Aorta (tissue), 5 donors: ENCODE measurements around the gene AKR1E2. TPM values are rescaled to one million over a fixed set of nuclear protein-coding genes. Genes with fewer than 3 reads are reported as not detected.
"Not testable (repeated sequence)": the region's sequence is repeated elsewhere in the genome, so short reads cannot be mapped to it uniquely, and the experiment has no call there.

ENCODE experiments used
- ATAC-seq: fragments of 200-7000 bp; cut with Tn5 transposase; one replicate; pipeline ENCODE4 v1.9.1; 2022; ENCODE audit warnings: moderate library complexity; ENCODE audit not compliant: low FRiP score
- DNase-seq, 2 donors: peaks; one replicate each; pipeline ENCODE4 v3.0.0-alpha.2; 2020
- H3K27ac ChIP-seq, 2 donors: one replicate each; pipeline ENCODE4 v1.5.1; 2013; ENCODE audit warnings: low read length in 2 of 2, mild to moderate bottlenecking in 2 of 2, moderate library complexity in 2 of 2, control low read depth in 1 of 2, inconsistent platforms in 1 of 2, low read depth in 1 of 2
- H3K27me3 ChIP-seq, 2 donors: one replicate each; pipeline ENCODE4 v1.6.1; 2013; ENCODE audit warnings: control low read depth in 1 of 2, low read length in 1 of 2, mild to moderate bottlenecking in 1 of 2, moderate library complexity in 1 of 2; ENCODE audit not compliant: insufficient read depth in 2 of 2, control insufficient read depth in 1 of 2
- H3K36me3 ChIP-seq, 2 donors: one replicate each; pipeline ENCODE4 v1.6.1; 2013; ENCODE audit warnings: control low read depth in 1 of 2, low read length in 1 of 2, mild to moderate bottlenecking in 1 of 2; ENCODE audit not compliant: insufficient read depth in 2 of 2, control insufficient read depth in 1 of 2
- H3K4me1 ChIP-seq, 2 donors: one replicate each; pipeline ENCODE4 v1.6.1; 2013; ENCODE audit warnings: low read length in 2 of 2, control low read depth in 1 of 2, mild to moderate bottlenecking in 1 of 2, moderate library complexity in 1 of 2; ENCODE audit not compliant: insufficient read depth in 2 of 2, control insufficient read depth in 1 of 2
- H3K4me3 ChIP-seq, 2 donors: one replicate each; pipeline ENCODE4 v1.5.1; 2013; ENCODE audit warnings: low read length in 2 of 2, control low read depth in 1 of 2, mild to moderate bottlenecking in 1 of 2
- H3K9me3 ChIP-seq: one replicate; pipeline ENCODE4 v1.6.1; 2013; ENCODE audit warnings: mild to moderate bottlenecking, low read length; ENCODE audit not compliant: control insufficient read depth
- WGBS, 2 donors: extraction: QIAGEN DNeasy Blood & Tissue Kit; methylation state at CpG; one replicate each; pipeline ENCODE4 v1.1.7; 2013; 5-methylcytosine and 5-hydroxymethylcytosine counted together
- intact Hi-C, 2 donors: fragments of 100-400 bp; cut with DNase I; formaldehyde crosslinking; loops; one replicate each; pipeline versions ENCODE4 v1.14.2 to v1.15.0; 2022
- polyA plus RNA-seq, 2 donors: library from polyadenylated mRNA; stranded (reverse); fragments of 200-250 nt; gene quantifications; one replicate each; pipeline ENCODE4 v1.2.3, GENCODE V29; 2013
- total RNA-seq, 2 donors: library from RNA; stranded (reverse); fragmentation: NEBNext Ultra II Directional; extraction: Animal tissue kit (Norgen Biotek cat#: 25700); gene quantifications; one replicate each; pipeline ENCODE4 v1.2.1, GENCODE V29; 2021
- donor health status: healthy with polysubstance abuse.
- donor health status: Bipolar disorder and iron deficiency.
- donor health status: DM: no; HTN: no; CAD: no.
- donor health status: DM: no; HTN: no; CAD: no.
- donor health status: DM: yes; HTN: yes; CAD: no.

The AKR1E2 gene
- total and polyA plus RNA-seq, 4 donors, result 4.9 to 20.8 (median 8.0) TPM

DNA sequence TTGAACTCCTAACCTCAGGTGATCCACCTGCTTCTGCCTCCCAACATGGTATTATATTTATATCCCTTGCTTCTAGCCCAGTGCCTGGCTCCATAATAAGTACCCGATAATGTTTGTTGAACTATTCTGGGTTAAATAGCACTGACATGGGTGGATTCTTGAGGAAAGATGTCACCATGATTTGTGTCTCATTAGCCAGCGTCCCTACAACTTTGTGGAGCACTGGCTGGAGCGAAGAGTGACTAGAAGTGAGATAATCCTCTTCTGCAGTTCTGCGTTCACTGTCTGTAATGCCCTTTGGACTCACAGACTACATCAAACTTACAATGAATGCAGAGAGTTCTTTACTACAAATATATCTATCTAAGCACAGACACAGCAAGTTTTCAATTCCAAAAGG, 16.9 kb upstream of the AKR1E2 start:
- WGBS, 2 donors, result 85 to 90% methylated on average over 4 of the region's 4 CpGs
- H3K36me3 ChIP-seq, result no peaks in the 10 kb centered on the region
- H3K27me3 ChIP-seq, result no peaks in the 10 kb centered on the region
- no peak overlapping the region for H3K4me3 ChIP-seq
- ATAC-seq (no peak), DNase-seq (no peak)
- no peak overlapping the region for H3K27ac ChIP-seq
- intact Hi-C loops, result no loop called here
- H3K4me1 ChIP-seq, result no peaks in the 10 kb centered on the region
- no peaks in the 10 kb centered on the region for H3K9me3 ChIP-seq

DNA sequence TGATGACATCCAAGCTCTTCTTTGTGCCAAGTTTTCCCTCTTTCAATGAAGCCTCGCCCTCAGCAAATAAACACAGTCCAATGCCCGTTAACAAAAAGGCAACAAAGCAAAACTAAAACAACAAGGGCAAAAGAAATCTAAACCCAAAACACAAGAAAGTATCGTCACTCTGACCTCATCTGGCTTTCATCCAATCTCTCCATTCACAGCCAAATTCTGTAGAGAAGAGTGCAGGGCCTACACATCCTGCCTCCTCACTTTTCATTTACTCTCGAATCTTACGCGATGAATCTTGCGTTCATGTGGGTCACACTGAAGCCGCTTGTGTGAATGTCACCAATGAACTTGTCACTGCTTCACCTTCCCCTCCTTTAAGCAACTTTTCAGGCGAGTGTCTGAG, 15.9 kb upstream of the AKR1E2 start:
- Histone ChIP-seq H3K27me3 (no peaks in the 10 kb centered on the region), H3K27ac (no peak overlapping the region), H3K36me3 (no peaks in the 10 kb centered on the region), H3K4me3 (no peak overlapping the region), H3K9me3 (no peaks in the 10 kb centered on the region), H3K4me1 (no peaks in the 10 kb centered on the region)
- DNase-seq (no peak), ATAC-seq (no peak)
- intact Hi-C loops, result loop anchor here in 1 of 2 donors (10.0 kb wide), 3 partner anchors 475 to 1065 kb away; no protein-coding TSS in a partner anchor
- 57 to 63% methylated on average over 9 of the region's 9 CpGs for WGBS, 2 donors

DNA sequence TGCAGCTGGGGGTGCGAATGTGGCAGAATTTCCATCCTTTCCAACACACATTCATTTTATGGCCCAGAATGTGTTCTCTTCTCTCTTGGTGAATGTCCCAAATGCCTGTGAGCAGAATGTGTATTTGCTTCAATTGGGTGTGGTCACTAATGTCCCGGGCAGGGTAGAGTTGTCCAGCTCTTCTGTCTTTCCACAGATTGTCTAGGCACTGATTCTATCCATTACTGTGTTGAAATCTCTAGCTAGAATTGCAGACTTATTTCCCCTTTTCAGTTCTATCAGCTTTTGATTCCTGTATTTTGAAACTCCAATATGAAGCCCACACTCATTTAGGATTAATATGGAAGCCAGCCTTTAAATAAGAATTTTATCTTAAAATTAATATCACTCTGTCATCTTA, 14.0 kb upstream of the AKR1E2 start:
- DNase-seq, result no peak
- 90 to 100% methylated on average over 2 of the region's 2 CpGs for WGBS, 2 donors
- Histone ChIP-seq H3K36me3 (no peaks in the 10 kb centered on the region), H3K9me3 (no peaks in the 10 kb centered on the region), H3K27ac (no peak overlapping the region), H3K4me3 (no peak overlapping the region), H3K27me3 (no peaks in the 10 kb centered on the region), H3K4me1 (no peaks in the 10 kb centered on the region)
- intact Hi-C loops, result loop anchor here in 1 of 2 donors (10.0 kb wide), 3 partner anchors 473 to 1063 kb away; no protein-coding TSS in a partner anchor
- ATAC-seq, result no peak

DNA sequence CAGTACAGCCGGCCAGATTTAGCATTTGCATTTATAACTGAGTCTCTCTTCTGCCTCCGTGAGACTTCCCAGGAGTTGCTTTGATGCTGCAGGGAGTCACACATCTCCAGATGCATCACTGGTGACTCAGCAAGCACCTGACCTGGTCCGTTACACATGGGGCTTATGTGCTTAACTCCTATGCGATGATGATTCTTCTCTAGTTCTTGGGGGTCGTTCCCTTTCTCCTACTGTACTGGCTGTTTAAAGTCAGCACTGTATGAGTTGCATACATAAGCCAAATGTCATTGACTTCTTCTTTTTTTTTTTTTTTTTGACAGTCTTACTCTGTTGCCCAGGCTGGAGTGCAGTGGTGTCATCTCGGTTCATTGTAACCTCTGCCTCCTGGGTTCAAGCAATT, 13.0 kb upstream of the AKR1E2 start:
- Histone ChIP-seq H3K36me3 (no peaks in the 10 kb centered on the region), H3K9me3 (no peaks in the 10 kb centered on the region), H3K4me3 (no peak overlapping the region), H3K27ac (no peak overlapping the region), H3K27me3 (no peaks in the 10 kb centered on the region), H3K4me1 (no peaks in the 10 kb centered on the region)
- 82 to 85% methylated on average over 6 of the region's 6 CpGs for WGBS, 2 donors
- intact Hi-C loops, result loop anchor here in 1 of 2 donors (10.0 kb wide), 3 partner anchors 472 to 1062 kb away; no protein-coding TSS in a partner anchor
- no peak for ATAC-seq
- DNase-seq, result no peak

DNA sequence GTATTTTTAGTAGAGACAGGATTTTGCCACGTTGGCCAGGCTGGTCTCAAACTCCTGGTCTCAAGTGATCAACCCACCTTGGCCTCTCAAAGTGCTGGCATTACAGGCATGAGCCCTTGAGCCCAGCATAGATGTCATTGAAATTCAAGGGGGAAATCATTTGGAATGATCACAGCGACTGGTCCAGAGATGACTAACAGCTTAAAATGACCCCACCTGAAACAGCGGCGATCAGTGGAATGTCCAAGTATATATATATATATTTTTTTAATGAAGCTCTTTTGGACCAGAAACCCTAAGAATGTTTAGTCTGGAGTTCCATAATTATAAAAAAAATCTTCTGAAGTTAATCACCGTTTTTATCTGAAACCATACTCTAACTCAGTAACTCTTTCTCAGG, 12.5 kb upstream of the AKR1E2 start:
- DNase-seq (no peak), ATAC-seq (no peak)
- Histone ChIP-seq H3K4me1 (no peaks in the 10 kb centered on the region), H3K4me3 (no peak overlapping the region), H3K27ac (no peak overlapping the region), H3K27me3 (no peaks in the 10 kb centered on the region), H3K9me3 (no peaks in the 10 kb centered on the region), H3K36me3 (no peaks in the 10 kb centered on the region)
- 62 to 64% methylated on average over 5 of the region's 5 CpGs for whole genome bisulfite sequencing, 2 donors
- intact Hi-C loops, result loop anchor here in 1 of 2 donors (10.0 kb wide), 3 partner anchors 471 to 1061 kb away; no protein-coding TSS in a partner anchor

DNA sequence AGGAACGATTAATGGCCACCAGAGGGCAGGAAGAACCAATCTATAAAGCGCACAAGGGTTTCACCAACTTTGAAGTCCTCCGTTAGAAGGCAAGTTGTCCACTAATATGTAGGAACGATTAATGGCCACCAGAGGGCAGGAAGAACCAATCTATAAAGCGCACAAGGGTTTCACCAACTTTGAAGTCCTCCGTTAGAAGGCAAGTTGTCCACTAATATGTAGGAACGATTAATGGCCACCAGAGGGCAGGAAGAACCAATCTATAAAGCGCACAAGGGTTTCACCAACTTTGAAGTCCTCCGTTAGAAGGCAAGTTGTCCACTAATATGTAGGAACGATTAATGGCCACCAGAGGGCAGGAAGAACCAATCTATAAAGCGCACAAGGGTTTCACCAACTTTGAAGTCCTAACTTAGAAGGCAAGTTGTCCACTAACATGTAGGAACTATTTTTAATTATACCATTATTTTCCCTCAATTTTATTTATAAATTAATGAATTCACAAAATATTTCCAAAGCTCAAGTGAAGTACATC, 10.3 kb upstream of the AKR1E2 start:
- WGBS, 2 donors, result 9 to 42% methylated on average over 1 to 2 of the region's 11 CpGs
- H3K36me3 ChIP-seq, H3K4me1 ChIP-seq, H3K27ac ChIP-seq, DNase-seq, ATAC-seq, H3K9me3 ChIP-seq, H3K4me3 ChIP-seq, H3K27me3 ChIP-seq: not testable (repeated sequence)
- intact Hi-C loops, result loop anchor here in 1 of 2 donors (10.0 kb wide), 3 partner anchors 469 to 1059 kb away; no protein-coding TSS in a partner anchor

DNA sequence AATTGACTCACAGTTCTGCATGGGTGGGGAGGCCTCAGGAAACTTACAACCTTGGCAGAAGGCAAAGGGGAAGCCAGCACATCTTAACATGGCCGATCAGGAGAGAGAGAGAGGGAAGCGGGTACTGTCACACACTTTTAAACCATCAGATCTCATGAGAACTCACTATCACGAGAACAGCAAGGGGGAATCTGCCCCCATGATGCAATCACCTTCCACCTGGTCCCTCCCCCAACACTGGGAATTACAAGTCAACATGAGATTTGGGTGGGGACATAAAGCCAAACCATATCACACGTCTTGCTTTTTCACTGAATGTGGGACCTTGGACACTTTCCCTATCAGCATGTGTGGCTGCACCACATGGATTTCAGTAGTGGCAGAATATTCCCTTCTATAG, 9.0 kb upstream of the AKR1E2 start:
- WGBS, 2 donors, result 81 to 84% methylated on average over 4 of the region's 4 CpGs
- intact Hi-C loops, result loop anchor here in 1 of 2 donors (10.0 kb wide), 3 partner anchors 468 to 1058 kb away; no protein-coding TSS in a partner anchor
- no peak for ATAC-seq

DNA sequence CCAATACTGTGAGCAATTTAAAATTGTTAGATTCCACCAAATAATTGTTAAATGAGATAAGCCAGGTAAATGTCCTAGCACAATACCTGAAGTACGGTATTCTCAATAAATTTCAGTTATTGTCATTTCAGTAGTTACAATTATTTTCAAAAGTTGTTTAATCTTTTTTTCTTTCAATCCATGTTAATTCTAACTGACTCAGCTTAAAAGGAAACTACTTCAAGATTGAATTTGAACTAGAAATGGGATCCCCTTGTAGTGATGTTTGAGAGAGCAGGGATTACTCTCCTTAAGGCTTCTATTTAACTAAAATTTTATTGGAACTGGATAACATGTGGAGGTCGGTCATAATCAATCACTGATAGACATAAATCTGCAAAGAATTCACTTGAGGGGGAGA, 6.9 kb upstream of the AKR1E2 start:
- intact Hi-C loops, result loop anchor here in 1 of 2 donors (10.0 kb wide), 3 partner anchors 466 to 1056 kb away; no protein-coding TSS in a partner anchor
- no peak for ATAC-seq

More for the DNA sequence above, 9.0 kb upstream of the AKR1E2 start:
- Histone ChIP-seq H3K9me3 (no peaks in the 10 kb centered on the region), H3K4me3 (no peak overlapping the region), H3K36me3 (no peaks in the 10 kb centered on the region), H3K27ac (no peak overlapping the region), H3K4me1 (no peaks in the 10 kb centered on the region), H3K27me3 (no peaks in the 10 kb centered on the region)
- no peak for DNase-seq

DNA sequence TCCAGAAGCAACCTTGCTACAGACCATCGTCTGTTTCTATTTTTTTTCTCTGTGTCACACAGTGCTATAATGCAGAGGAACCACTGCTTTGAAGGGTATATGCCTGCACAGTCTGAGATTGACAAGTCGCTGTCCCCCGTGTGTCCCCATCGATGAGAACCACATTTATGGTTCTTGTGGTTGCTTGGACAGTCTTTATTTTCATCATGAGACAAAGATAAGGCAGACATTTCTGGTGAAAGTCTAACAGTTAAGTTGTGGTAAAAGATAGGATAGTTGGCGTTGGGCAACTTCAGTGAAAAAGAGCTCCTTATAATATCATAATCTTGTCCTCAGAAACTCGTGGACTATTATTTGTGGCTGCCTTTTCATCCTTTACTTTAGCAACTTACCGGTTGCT, 6.3 kb upstream of the AKR1E2 start:
- Histone ChIP-seq H3K36me3 (no peaks in the 10 kb centered on the region), H3K9me3 (no peaks in the 10 kb centered on the region), H3K4me1 (no peaks in the 10 kb centered on the region), H3K27ac (no peak overlapping the region), H3K27me3 (no peaks in the 10 kb centered on the region), H3K4me3 (no peak overlapping the region)
- 80 to 81% methylated on average over 7 of the region's 7 CpGs for WGBS, 2 donors
- DNase-seq, result no peak
- intact Hi-C loops, result loop anchor here in 1 of 2 donors (10.0 kb wide), 3 partner anchors 465 to 1055 kb away; no protein-coding TSS in a partner anchor
- ATAC-seq, result no peak

More for the DNA sequence above, 6.9 kb upstream of the AKR1E2 start:
- Histone ChIP-seq H3K27ac (no peak overlapping the region), H3K4me1 (no peaks in the 10 kb centered on the region), H3K9me3 (no peaks in the 10 kb centered on the region), H3K4me3 (no peak overlapping the region), H3K27me3 (no peaks in the 10 kb centered on the region), H3K36me3 (no peaks in the 10 kb centered on the region)
- no peak for DNase-seq
- WGBS, 2 donors, result 83% methylated on average over 2 of the region's 2 CpGs
